ENCODE results near the gene SRD5A2.

DNA sequence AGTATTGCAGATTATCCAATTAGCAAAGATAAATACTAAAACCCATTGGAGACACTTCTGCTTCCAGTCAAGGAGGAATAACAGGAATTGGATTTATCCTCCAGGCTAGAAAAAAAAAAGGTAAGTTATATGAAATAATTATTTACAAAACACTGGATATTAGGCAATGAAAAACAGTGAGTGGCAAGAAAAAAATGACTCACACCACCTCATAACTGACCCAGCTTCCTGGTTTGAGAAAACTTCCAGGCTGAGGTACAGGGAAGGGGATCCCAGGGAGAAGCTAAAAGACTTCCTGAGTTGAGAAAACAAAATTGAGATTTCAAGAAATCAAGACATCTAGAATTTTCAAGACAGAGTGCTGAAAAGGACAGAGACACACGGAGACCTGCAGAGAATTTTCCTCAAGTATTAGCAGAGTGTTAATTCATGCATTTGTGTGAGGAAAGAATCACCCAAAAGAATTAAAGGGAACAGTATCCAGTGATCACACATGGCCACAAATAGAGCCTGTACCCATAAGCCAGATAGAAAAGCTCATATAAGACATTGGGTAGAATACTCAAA is 17.4 kb downstream of the SRD5A2 start:
- TF ChIP-seq POLR2AphosphoS5 (IDR thresholded peaks at IDR 0.05; ENCODE audit: low read depth, low read length): no peak
- TF ChIP-seq RAD21 (IDR thresholded peaks at IDR 0.05; ENCODE audit: low read depth): no peak
- TF ChIP-seq ATF3 (IDR thresholded peaks at IDR 0.05): no peak
- no peak for TF ChIP-seq POLR2A (IDR thresholded peaks at IDR 0.05; ENCODE audit: borderline replicate concordance, extremely low read depth, insufficient read depth, insufficient read length)
- TF ChIP-seq EZH2 (IDR thresholded peaks at IDR 0.05): no peak
- TF ChIP-seq CTCF (IDR thresholded peaks at IDR 0.05 in 2 of 3, conservative IDR thresholded peaks at IDR 0.05 in 1 of 3; ENCODE audit: borderline replicate concordance in 1 of 3, insufficient read depth in 1 of 3, low read depth in 2 of 3, low read length in 2 of 3): no peak
- no peak for TF ChIP-seq FOSL1 (IDR thresholded peaks at IDR 0.05; ENCODE audit: low read depth)
- TF ChIP-seq MAX (IDR thresholded peaks at IDR 0.05): no peak
- no peak for TF ChIP-seq ELF1 (IDR thresholded peaks at IDR 0.05; ENCODE audit: borderline replicate concordance, low read depth)
- no peak for TF ChIP-seq SP1 (IDR thresholded peaks at IDR 0.05; ENCODE audit: low read depth)
- TF ChIP-seq JUND (IDR thresholded peaks at IDR 0.05): no peak
- TF ChIP-seq SRF (IDR thresholded peaks at IDR 0.05; ENCODE audit: low read depth): no peak
- no peak for TF ChIP-seq ZBTB33 (IDR thresholded peaks at IDR 0.05; ENCODE audit: extremely low read depth, insufficient replicate concordance, low read length)

Data from HCT116 (cell line).